Hepatocyte (in vitro differentiated cells): ENCODE measurements around the gene POU6F2.

Experiments
- CTCF ChIP-seq: fragments of 200-600 bp; sonication (generic); IDR thresholded peaks from 2 replicates; pipeline ENCODE4 v1.5.1; 2016; ENCODE audit warnings: antibody characterized with exemption, mild to moderate bottlenecking; ENCODE audit not compliant: poor library complexity
- EZH2 ChIP-seq: fragments of 200-600 bp; sonication (generic); IDR thresholded peaks from 2 replicates; pipeline ENCODE4 v1.6.1; 2016; ENCODE audit warnings: antibody characterized with exemption, mild to moderate bottlenecking, borderline replicate concordance

DNA sequence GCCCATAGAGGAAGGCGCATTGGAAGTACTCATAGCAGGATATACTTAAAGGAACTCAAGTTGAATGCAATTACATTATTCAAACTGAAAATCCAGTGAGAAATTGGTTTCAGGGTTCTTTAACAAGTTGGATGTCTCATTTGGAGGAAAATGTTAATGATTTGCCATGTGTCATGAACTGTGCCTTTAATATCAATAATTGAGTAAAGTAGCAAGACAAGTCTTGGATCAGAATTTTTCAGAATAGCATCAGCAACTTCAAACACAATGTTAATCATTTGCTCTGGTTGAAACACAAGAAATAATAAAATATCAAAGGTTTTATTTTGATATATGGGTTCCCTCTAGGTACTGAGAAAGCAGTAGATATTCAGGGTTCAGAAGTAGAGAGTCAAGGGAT lies 24.5 kb upstream of the POU6F2 start:
- TF ChIP-seq CTCF = no peak
- no peak for TF ChIP-seq EZH2
